GM19395 (cell line): ENCODE data around the gene CLEC10A.
"Not testable (repeated sequence)": the region's sequence is repeated elsewhere in the genome, so short reads cannot be mapped to it uniquely, and the experiment has no call there.

Source experiments
- ATAC-seq: cut with Tn5 transposase; IDR thresholded peaks from one replicate; pipeline ENCODE4 v1.9.1; 2021; ENCODE audit warnings: mild to moderate bottlenecking, moderate library complexity; ENCODE audit not compliant: unreplicated experiment

CLEC10A gene

DNA sequence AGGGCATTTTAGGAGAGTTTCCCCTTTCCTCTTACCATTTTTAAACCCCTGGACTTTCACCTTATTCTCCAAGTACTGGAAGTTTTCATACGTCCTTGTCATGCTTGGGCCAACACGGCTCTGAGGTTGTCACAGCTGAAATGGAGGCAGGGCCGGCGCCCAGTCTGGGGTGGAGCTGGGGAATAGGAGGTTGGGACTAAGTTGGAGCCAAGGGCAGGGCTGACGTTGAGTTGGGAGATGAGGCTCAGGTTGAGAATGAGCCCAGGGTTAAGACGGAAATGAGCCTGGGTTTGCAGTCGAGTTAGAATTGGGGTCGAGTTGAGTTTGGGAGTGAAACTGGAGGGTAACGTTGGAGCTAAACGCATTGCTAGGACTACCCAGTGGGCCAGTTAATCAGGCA lies 1.3 kb downstream of the CLEC10A start:
- ATAC-seq = no peak

DNA sequence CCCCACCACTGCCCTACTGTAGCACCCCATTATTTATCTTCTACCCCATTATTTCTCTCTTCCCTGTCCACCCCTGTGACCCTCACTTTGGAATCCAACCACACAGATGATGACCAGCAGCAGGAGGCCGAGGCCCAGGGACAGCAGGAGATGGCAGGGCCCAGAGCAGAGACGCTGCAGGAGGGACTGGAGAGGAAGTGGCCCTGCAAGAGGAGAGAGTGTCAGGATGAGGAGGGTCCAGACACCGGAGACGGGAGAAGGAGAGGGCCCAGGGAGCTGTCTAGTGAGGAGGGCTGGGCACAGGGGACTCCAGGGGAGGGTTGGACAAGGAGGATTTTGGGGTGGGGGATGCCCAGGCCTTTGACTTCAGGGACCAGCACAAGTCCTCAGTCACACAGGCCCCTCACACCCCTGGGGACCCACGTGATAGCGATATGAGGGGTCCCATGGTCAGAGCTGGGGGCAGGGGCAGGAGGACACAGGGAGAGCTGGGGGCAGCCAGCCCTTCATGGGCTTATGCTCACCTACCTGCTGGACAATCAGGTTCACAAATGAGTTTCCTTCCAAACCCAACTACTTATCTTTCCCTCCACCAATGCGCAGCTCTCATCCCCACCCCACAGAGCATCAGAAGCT lies 2.0 kb downstream of the CLEC10A start:
- no peak for ATAC-seq

DNA sequence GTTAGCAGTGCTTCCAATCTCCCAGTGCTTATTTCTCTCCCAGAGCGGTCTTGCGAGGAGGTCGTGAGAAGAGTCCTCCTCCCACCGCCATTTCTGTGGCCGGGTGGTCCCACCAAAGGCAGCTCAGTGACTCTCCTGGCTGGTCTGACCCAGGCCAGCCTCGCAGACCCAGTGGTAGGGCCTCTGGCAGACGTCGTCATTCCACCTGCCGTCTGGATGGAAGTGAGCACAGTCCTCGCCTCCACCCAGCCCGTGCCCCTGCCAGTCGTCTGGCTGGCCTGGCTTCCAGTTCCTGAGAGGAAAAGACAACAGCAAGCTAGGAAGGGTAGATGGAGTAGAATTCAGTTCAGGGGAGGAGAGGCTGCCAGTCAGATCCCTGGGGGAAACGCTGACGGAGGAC lies 5.1 kb downstream of the CLEC10A start:
- ATAC-seq = no peak

DNA sequence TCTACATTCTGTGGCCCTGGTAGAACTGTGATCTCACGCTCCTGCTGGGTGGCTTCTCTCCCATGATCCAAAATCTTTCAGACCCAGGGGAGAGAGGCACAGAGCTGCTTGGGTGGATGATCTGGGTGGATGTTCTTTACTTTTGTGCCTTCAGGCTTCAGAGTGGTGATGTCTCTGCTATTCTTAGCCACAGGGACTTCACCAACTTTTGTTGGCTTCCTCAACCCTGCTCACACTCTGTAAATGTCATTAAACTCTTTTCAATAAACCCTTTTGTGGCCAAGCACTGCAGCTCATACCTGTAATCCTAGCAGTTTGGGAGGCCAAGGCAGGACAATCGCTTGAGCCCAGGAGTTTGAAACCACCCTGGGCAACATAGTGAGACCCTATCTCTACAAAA lies 7.6 kb downstream of the CLEC10A start:
- ATAC-seq = no peak

DNA sequence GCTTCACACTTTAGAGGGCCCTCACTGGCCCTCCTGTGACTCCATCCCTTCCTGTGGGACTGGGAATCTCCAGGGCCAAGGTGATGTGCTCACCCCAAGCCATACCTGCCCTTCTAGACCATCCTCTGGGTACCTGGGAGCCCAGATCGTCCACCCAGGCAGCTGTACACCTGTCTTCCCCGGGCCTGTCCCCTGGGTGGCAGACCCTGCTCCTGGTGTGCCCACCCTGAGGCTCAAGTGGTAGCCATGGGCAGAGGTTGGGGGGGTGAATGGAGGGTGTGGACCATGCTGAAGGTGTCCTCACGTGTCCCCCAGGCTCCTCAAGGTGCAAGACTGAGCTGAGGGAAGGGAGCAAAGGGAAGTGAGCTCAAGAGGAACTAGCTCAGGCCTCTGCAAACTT lies 9.3 kb downstream of the CLEC10A start:
- ATAC-seq = no peak

DNA sequence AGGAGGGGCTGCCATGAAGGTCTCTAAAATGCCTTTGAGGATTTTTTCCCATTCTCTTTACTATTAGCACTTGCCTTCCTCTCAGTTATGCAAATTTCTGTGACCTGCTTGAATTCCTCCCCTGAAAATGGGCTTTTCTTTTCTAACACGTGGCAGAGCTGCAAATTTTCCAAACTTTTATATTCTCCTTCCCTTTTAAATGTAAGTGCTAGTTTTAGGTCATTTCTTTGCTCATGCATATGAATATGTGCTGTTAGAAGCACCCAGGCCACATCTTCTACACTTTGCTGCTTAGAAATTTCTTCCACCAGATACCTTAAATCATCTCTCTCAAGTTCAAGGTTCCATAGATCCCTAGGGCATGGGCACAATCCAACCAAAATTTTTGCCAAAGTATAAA lies 11.8 kb downstream of the CLEC10A start:
- no peak for ATAC-seq

DNA sequence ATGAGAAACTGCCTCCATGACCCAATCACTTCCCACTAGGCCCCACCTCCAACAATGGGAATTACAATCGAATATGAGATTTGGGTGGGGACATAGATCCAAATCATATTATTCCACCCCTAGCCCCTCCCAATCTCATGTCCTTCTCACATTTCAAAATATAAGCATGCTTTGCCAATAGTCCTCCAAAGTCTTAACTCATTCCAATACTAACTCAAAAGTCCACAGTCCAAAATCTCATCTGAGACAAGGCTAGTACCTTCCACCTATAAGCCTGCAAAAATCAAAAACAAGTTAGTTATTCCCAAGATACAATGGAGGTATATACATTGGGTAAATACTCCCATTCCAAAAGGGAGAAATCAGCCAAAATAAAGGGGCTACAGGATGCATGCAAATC lies 12.9 kb downstream of the CLEC10A start:
- no peak for ATAC-seq

DNA sequence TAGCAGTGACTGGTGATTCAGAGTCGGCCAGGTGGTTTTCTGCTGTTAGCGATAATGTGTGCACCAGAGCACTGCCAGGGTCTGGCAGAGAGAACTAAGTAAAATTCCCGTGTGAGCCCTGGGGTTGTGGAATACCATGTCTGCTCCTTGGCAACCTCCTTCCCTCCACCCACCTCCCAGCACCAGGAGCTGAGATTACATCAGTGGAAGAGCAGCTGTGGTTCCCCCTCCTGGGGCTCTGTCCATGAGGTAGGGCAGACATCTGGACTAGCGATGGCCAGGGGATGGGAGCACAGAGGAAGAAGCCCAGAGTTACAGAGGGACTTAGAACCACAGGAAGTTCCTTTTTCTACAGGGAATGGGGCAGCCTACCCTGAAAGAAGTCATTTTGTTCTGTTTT lies 15.8 kb downstream of the CLEC10A start:
- ATAC-seq = no peak

DNA sequence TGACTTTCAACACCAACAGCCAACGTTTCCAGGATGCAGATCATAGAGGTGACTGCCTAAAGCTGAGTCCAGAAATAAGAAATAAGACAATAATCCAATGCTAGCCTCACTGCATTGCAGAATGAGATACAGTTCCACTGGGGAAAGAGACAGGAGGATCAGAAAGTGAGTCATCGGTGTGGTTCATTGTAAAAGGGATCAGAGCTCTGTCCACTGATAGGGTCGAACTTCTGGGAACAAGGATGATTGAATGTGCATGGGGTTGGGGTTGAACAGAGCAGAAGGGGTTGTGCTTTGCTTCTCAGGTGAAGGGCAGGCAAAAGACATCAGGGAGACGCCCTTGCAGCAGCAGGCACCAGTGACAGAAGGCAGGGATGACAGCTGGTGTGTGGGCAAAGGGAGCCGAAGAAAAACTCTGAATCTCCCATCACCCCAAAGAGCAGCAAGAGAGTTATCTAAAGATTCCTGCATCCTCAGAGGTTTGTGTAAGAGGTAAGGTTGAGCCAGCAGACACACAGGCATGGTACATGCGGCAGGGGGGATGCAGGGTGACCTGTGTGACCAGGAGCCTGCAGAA lies 16.4 kb downstream of the CLEC10A start:
- no peak for ATAC-seq

DNA sequence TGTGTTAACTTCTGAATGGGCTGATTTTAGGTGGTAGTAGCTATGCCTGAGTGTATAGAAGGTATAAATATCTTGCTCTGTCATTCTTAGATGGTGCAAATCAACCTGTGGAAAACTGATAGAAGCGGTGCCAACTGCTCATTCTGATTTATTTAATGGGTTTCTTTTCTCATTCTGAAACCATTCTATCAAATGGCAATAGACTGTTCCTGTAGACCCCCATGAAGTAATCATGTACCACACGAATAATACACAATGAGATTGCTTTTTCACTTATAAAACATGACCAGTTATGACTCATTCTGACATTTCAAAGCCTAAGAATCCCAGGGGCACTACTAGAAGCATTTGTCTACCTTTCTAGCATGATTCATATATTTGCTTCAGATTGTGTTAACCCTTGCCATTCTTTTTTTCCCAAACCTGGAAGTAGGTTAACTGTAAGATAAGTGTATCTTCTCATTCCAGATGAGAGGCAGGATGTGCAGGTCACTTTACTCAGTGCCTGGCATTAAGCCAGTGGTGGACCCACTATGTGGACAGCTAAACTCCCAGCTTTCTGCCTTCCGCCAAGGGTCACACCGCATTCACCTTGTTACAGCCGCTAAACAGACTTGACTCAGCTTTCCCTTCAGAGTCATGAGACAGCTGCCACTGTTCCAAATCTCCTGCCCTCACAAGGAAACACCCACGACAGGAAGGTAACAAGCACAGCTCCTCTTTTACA lies 19.7 kb downstream of the CLEC10A start:
- no peak for ATAC-seq

DNA sequence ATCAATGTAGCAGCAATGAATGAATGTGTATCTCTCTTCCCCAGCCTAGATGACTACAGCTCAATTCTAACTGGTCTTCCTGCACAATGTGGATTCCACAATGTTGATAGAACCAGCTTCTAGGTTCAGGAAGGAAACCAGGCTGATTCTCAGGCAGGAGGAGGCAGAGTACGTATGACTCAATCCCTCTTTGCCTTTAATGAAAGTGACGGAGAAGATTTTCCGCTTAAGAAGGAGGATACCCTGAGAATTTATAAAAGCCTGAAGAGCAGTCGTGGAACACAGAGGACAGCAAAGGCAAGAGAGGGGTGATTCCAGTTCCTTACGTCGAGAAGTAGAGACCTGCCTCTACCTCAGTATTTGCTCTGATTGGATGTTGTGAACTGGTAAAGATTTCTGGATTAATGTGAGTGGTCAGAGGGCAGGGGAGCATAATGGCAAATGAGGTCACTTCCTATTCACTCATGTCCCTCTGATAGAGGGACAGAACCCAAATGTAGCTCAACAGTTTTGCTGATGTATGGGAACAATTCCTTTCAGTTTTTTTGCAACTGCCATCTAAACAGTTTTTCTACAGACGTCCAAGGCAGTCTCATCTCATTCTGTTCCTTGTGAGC lies 21.1 kb downstream of the CLEC10A start:
- no peak for ATAC-seq

DNA sequence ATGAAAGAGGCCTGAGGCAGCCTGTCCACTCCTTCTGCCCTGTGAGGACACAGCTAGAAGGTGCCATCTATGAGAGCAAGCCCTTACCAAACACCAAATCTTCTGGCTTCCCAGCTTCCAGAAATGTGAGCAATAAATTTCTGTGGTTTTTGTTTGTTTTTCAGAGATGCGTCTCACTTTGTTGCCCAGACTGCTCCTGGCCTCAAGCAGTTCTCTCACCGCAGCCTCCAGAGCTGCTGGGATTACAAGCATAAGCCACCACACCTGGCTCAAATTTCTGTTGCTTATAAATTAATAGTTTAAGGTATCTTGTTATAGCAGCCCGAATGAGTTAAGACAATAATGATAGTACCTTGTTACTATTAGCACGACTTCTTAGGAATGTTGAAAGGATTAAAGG lies 23.7 kb downstream of the CLEC10A start:
- no peak for ATAC-seq

DNA sequence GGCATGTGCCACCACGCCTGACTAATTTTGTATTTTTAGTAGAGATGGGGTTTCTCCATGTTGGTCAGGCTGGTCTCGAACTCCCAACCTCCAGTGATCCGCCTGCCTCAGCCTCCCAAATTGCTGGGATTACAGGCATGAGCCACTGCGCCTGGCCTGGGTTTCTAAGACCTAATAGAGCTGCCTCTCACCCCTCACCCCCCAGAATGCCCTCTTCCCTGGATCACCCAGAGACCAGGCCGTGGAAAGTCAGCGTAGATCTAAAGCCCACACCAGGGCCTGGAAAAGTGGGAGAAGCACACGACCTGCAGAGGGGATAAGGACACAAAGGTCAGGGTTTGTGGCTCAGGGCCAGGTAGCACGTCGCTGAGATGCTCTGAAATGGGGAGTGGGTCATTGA lies 29.5 kb downstream of the CLEC10A start:
- not testable (repeated sequence) for ATAC-seq

DNA sequence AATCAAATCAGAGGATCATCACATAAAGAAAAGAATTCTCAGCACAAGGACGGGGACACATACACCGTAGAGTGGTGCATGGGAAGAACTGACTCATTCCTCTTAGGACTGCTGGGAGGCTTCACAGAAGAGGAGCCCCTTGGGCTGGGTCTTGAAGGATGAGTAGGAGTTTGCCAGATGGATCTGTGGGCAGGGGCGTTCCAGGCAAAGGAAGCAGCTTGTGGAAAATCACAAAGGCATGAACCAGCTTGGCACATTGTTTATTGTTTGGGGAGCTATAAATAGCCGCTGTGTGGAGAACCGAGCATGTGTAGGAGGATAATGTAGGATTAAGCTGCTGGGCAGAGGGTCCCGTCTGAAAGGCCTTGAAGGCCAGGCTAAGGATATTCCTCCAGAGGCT lies 31.1 kb downstream of the CLEC10A start:
- ATAC-seq = no peak

DNA sequence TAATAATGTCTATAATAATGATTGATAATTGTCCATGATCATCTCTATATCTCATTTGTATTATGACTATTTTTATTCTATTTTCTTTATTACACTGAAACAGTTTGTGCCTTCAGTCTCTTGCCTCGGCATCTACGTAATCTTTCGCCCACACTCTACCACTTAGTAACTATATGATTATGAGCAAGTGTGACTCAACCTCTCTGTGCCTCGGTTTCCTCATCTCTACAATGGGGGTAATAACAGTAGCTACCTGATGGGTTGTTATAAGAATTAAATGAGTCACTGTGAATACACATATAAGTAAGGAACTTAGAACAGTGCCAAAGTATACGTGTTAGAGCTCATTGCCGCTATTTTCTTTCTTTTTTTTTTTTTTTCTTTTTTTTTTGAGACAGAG lies 32.5 kb downstream of the CLEC10A start:
- no peak for ATAC-seq

DNA sequence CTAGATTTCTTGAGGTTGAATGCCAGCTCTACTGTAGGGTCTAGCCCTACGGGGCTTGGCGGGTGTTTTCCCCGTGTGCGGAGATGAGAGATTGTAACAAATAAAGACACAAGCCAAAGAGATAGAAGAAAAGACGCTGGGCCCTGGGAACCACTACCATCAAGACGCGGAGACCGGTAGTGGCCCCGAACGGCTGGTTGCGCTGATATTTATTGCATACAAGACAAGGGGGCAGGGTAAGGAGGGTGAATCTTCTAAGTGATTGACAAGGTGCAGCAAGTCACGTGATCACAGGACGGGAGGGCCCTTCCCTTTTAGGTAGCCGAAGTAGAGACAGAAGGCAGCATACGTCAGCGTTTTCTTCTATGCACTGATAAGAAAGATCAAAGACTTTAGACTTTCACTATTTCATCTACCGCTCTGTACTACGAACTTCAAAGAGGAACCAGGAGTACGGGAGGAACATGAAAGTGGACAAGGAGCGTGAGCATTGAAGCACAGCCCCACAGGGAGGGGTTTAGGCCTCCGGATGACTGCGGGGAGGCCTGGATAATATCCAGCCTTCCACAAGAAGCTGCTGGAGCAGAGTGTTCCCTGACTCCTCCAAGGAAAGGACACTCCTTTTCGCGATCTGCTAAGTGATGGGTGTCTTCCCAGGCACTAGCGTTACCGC lies 33.2 kb downstream of the CLEC10A start:
- not testable (repeated sequence) for ATAC-seq

DNA sequence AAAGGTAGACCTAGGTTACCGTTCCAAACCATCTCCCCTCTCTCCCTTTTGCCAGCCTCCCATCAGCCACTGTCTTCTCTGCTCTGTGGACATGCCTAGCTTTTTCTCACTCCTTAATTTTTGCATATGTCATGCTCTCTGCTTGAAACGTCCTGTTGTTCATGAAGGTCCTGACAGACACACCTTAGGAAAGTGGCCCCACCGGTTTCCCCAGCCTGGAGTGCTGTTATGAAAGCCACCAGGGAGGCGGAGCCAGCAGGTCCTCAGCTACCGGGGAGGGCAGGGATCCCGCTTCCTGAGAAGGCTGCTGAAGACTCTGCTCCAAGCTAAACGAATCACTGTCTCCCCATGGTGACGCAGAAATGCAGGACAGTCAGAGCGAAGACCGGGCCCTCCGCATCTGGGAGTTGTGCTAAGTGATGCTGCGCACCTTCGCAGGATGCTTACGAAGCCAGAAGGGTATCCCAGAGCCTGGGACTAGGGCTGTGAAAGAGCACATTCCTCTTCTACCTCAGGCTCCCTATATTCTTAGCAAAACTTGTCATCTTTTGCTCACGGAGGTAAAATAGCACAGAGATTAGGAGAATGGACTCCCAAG lies 33.8 kb downstream of the CLEC10A start:
- no peak for ATAC-seq

DNA sequence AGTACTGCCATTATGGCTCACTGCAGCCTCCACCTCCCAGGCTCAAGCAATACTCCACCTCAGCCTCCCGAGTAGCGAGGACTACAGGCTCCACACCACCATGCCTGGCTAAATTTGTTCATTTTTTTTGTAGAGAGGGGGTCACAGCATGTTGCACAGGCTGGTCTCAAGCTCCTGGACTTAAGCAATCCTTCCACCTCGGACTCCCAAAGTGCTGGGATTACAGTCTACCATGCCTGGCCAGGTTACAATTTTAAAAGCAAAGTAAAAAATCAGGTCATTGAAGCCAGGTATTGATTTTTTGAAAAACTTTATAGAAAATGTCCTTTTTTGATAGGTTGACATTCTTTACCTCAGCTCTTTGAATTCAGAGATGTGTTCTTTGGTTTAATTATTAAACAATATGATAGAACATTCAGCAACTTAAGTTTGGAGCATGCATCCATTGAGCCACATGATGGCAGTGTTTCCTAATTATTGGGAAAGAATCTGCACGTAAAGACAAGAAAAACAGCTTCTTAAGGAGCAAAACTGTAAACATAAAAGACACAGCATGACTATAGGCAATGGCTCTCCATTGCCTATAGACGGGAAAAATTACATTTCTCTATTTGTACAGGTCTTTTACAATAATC lies 34.4 kb downstream of the CLEC10A start:
- no peak for ATAC-seq

DNA sequence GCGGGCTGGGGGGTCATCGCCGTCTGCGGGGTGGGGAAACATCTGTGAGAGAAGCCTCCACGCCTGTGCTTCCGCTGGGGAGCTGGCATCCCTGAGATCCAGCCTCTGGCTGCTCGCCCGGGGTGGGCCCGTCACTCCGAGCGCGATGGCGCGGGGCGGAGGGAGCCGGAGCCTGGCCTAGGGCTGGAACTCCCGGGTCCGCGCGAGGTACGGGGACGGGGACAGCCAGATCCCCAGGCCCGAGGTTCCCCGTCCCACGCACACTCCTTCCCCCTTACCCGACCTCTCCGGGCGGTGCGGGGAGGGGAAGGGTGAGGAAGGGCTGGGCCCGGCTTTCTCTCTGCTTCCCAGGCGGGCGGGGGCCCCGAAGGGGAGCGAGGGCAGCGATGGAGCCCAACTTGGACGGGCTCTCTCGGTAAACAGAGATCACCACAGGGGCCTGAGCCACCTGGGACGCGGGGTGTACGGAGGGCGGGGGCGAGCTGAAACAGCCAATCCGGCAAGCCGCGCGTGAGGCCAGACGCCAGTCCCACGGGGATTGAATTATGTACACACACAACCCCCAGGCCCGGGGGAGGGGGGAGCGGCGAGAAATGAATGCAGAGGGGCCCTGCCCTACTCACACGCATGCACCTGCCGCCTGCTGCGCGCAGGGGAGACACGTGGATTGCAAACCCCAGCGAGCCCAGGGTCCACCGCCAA lies 36.4 kb downstream of the CLEC10A start, which contains the start of gene SLC16A11:
SLC16A11 (minus strand) TSS at position 596 of the 702 bp plus-strand sequence; CDS start at position 17, 579 bp downstream.
- no peak for ATAC-seq

DNA sequence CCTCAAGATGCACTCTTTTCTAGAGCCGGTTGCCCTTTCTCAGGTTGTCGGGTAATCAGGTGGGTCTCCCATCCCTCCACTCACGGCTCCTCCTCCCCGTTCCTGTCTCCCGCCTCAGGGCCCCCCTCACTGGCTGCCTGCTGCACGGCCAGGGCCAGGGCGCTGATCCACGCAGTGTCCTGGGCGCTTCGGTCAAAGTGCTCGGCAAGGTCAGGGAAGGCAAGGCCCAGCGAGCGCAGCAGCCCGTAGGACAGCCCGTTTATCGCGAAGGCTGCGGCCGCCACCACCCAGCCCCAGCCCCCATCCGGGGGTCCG lies 36.9 kb downstream of the CLEC10A start:
- no peak for ATAC-seq
